GM21576 (cell line): Measurements from ENCODE around the gene FETUB.

Experiments used
- ATAC-seq: cut with Tn5 transposase; IDR thresholded peaks from one replicate; pipeline ENCODE4 v1.9.1; 2021; ENCODE audit warnings: mild to moderate bottlenecking, moderate library complexity; ENCODE audit not compliant: unreplicated experiment

Gene FETUB

DNA sequence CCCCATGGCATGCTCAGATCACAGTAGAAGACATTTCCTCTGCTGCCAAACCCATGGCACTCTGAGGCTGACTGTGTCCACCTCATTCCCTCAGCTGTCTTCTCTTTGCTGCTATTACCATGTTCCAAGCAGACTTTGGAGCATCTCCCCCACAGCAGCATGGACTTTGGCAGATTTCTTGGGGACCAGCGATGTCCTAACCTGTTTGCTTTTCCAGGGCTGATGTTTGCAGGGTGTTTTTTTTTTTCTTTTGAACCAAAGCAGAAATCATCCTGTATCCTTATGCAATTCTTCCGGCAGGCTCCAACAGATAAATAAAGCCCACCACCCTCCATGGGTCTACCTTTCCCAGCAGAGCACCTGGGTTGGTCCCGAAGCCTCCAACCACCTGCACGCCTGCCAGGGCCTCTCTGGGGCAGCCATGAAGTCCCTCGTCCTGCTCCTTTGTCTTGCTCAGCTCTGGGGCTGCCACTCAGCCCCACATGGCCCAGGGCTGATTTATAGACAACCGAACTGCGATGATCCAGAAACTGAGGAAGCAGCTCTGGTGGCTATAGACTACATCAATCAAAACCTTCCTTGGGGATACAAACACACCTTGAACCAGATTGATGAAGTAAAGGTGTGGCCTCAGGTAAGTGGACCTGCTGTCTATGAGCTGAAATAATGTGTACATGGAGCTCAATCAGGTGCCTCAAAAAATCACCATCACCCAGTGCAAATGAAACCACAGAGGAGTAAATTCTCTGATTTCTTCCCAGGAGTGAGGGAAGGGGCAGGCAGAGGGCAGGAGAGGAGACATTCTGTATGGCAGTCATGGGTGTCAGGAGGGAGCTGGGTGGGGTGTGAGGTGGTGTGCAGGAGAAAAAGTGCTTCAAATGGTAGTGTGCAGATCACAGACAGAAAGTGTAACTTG, 27.2 kb upstream of the FETUB start, which contains the start of gene AHSG:
AHSG (plus strand) TSS at position 340 of the 916 bp plus-strand sequence; CDS start at position 422, 82 bp downstream.
- no peak for ATAC-seq

DNA sequence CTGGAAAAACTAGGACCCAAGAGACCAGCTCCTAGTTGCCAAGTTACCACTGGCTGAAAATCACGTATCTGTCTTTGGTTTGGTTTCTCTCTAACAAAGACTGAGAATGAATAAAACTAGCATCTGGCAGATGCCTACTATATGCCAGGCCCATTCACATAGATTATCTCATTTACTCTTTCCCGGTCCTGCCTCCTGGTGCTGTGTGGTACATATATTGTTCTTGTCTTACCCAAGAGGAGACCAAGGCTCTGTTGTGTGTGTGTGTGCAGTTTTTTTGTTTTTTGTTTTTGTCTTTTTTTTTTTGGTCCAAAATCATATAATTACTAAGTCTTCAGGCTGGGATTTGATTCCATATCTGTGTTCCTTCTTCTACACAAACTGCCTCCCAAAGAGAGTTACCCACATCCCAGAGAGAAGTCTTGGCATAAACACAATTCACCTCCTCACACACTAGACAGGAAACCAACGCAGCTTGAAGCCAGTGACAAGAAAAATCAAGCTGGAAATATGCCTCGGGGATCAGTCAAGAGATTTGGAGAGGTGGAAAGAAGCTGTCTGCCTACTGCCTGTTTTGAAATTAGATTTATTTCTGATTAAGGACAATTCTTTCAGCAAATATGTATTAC, 26.4 kb upstream of the FETUB start:
- ATAC-seq = no peak

DNA sequence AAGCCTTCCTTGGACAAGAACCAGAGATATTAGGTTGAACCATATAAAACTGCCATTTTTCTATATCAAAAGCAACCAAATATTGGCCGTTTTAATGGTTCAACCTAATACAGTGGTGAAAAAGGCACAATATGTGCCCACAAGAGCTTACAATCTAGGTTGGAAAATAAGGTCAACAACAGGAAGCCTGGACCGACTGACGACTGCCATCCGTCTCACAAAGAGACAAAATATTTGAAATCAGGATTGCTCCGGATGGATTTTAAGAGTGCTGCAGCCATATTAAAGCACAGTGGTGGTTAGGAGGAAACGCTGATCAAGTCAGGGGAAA, 26.0 kb upstream of the FETUB start:
- ATAC-seq = no peak

- ATAC-seq = peak; percentile 51
These were observed 25.4 kb upstream of the FETUB start for GRCh38 chr3:186614597-186615483.

- no peak for ATAC-seq
These were observed 23.9 kb upstream of the FETUB start for GRCh38 chr3:186616299-186616617.

DNA sequence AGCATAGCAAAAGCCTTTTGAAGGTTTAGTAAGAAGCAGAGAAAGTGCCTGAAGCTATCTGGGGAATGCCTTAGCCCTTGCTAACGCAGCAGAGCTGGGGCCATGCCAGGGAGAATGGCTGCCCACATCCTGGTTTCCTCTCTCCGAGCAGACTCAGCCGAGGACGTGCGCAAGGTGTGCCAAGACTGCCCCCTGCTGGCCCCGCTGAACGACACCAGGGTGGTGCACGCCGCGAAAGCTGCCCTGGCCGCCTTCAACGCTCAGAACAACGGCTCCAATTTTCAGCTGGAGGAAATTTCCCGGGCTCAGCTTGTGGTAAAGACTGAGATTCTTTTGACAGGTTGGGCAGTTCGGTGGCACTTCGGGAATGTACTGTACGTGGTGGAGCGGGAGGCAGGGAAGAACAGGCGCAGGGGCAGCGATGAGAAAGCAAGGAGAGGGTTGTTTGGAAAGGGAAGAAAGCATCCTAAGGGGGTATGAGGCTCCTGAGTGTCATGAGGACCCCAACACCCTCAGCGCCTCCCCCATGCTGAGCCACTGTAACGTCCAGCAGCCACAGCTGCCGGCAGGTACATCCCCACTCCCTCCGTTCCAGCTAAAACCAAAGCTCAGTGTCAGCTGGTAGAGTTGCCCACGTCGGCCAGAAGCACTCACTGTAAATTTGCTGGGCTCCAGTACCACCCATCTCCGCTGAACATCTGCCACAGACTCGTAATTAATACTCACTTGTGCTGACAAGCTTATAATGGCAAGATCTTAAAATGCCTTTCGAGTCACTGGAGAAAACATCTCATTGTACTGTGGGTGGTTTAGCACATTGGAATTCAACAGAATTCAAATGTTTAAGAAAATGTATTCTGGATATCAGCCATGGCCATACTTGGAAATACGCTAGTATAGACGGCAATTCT, 22.9 kb upstream of the FETUB start:
- peak; percentile 86 for ATAC-seq

- ATAC-seq = no peak
These were observed 21.8 kb upstream of the FETUB start for GRCh38 chr3:186618318-186618938.

- no peak for ATAC-seq
These were observed 20.4 kb upstream of the FETUB start for GRCh38 chr3:186619787-186620212.

DNA sequence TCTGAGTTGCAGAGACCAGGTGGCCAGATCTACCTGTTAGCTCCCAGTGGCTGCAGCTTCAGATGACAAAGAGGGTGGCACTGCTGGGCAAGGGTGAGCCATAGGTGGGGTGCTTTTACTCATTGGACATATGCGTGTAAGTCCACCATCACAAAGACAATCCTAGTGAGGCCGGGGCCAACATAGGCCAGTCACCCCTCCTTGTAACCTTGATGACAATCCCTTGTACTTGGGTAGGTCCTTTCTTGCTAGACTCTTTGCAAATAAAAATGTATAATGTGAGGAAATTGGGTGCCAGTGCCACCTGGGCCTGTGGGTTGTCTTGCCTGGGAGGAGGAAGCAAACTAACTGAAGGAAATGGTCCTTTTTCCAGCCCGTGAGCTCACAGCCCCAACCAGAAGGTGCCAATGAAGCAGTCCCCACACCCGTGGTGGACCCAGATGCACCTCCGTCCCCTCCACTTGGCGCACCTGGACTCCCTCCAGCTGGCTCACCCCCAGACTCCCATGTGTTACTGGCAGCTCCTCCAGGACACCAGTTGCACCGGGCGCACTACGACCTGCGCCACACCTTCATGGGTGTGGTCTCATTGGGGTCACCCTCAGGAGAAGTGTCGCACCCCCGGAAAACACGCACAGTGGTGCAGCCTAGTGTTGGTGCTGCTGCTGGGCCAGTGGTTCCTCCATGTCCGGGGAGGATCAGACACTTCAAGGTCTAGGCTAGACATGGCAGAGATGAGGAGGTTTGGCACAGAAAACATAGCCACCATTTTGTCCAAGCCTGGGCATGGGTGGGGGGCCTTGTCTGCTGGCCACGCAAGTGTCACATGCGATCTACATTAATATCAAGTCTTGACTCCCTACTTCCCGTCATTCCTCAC, 19.7 kb upstream of the FETUB start:
- ATAC-seq = no peak

GRCh38 chr3:186621894-186622650, 18.1 kb upstream of the FETUB start:
- no peak for ATAC-seq

- no peak for ATAC-seq
These were observed 17.4 kb upstream of the FETUB start for GRCh38 chr3:186622651-186623310.

- no peak for ATAC-seq
These were observed 15.6 kb upstream of the FETUB start for GRCh38 chr3:186624598-186624997.

GRCh38 chr3:186625600-186626042, 14.6 kb upstream of the FETUB start:
- no peak for ATAC-seq

DNA sequence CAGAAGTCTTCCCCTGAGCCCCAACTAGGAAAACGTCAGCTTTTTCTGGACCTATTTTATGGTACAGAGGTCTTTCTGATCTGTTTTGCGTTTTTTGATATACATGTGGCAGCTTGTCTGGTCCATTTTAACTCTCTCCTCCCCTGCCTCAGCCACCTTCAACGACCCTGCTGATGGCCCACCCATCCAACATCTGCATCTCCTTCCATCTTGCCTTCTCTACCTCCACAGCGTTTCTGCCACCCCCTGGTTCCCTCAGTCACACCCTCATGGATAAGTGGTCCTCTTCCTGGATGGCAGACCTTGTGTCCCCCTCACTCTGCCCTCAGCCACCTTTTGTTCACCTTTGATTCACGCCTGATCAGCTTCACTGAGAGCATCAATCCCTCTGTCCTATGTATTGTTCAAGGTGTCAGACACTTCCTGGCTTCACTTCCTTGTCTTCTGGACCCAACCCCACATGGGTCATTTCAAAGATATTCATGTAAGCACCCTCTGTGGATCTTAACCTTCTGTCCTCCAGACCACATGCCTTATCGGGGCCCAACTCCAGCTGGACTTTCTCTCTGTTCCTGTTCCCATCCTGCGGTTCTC, 13.8 kb upstream of the FETUB start:
- no peak for ATAC-seq

DNA sequence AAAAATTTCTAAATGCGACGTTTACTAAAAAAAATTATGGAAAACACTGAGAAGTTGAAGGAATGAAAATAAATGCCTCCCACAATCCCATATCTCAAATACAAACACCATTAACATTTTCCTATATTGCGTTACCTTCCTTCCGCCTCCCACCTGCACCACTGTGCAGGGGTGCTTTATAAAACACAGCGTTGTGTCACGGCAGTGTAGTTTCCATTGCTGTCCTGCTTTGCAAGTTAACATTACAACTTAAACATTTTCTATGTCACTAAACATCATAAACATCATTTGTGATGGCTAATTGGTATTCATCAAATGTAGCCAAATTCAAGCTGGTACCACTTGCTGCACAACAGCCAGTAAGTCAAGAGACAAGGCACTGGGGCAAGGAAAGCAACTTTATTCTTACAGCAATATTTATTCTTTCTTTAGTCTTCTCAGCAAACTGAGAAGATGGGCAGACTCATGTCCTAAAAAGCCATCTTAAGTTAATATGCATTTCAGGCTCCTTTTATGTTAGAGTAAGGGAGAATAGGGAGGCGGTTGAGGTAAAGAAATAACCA, 12.3 kb upstream of the FETUB start:
- no peak for ATAC-seq

GRCh38 chr3:186628756-186629155, 11.4 kb upstream of the FETUB start:
- no peak for ATAC-seq
